Activated naive CD8-positive, alpha-beta T cell treated with anti-CD3 and anti-CD28 coated beads, Interleukin-2, amount 10 ng/mL, durations not matched to agents 7 days and 5 days (primary cell): ENCODE measurements around the gene ZNF627. TPM values are rescaled to one million over a fixed set of nuclear protein-coding genes. Genes with fewer than 3 reads are reported as not detected.

ENCODE experiments used
- ATAC-seq: fragments of 150-1000 bp; cut with Tn5 transposase; one replicate; pipeline ENCODE4 v1.10.0; 2021; ENCODE audit warnings: low read depth, moderate library complexity
- POLR2A ChIA-PET: fragments of 350-600 bp; sonication (Branson Sonifier 250); formaldehyde crosslinking; loops from one replicate; lab custom pipeline; 2021; ENCODE audit warnings: antibody characterized with exemption; lab: Charles Lee
- DNase-seq: peaks from one replicate; pipeline ENCODE4 v3.0.0; 2021
- H3K27ac Mint-ChIP-seq: one replicate; pipeline ENCODE4 v1.8.0; 2022; ENCODE audit warnings: mild to moderate bottlenecking, mixed read lengths
- H3K27me3 Mint-ChIP-seq: one replicate; pipeline ENCODE4 v1.8.0; 2022; ENCODE audit warnings: mild to moderate bottlenecking, moderate library complexity, mixed read lengths
- H3K36me3 Mint-ChIP-seq: one replicate; pipeline ENCODE4 v1.8.0; 2021; ENCODE audit warnings: mild to moderate bottlenecking, mixed read lengths
- H3K4me1 Mint-ChIP-seq: one replicate; pipeline ENCODE4 v1.8.0; 2021; ENCODE audit warnings: mixed read lengths
- H3K4me3 Mint-ChIP-seq: one replicate; pipeline ENCODE4 v1.8.0; 2022; ENCODE audit warnings: mild to moderate bottlenecking, moderate library complexity, mixed read lengths
- H3K9me3 Mint-ChIP-seq: one replicate; pipeline ENCODE4 v1.8.0; 2021; ENCODE audit warnings: mixed read lengths
- total RNA-seq, 2 experiments: library from RNA; stranded (reverse); gene quantifications; one replicate each; pipeline ENCODE4 v1.2.3, GENCODE V29; 2021

Gene ZNF627
- total RNA-seq, 2 experiments from 2014 or later, result 9.0 to 9.6 TPM

- Mint-ChIP-seq H3K9me3 (peaks cover 30% of the 10 kb centered on the region), H3K4me1 (no peaks in the 10 kb centered on the region), H3K4me3 (no peak overlapping the region), H3K27me3 (no peaks in the 10 kb centered on the region), H3K36me3 (peaks cover 52% of the 10 kb centered on the region), H3K27ac (no peak overlapping the region)
- DNase-seq (no peak), ATAC-seq (no peak)
- POLR2A ChIA-PET, result no interaction called here
These were observed 54.8 kb downstream of the ZNF627 start for GRCh38 chr19:11652056-11652455.

- Mint-ChIP-seq H3K36me3 (peaks cover 49% of the 10 kb centered on the region), H3K9me3 (peaks cover 30% of the 10 kb centered on the region), H3K4me1 (no peaks in the 10 kb centered on the region), H3K27me3 (no peaks in the 10 kb centered on the region), H3K27ac (no peak overlapping the region), H3K4me3 (no peak overlapping the region)
- ATAC-seq (no peak), DNase-seq (no peak)
- POLR2A ChIA-PET, result no interaction called here
These were observed 55.2 kb downstream of the ZNF627 start for GRCh38 chr19:11652492-11652891.

- DNase-seq, result no peak
- peaks cover 29% of the 10 kb centered on the region for H3K36me3 Mint-ChIP-seq
- H3K9me3 Mint-ChIP-seq, result peaks cover 26% of the 10 kb centered on the region
- no peak for ATAC-seq
- H3K4me3 Mint-ChIP-seq, result no peak overlapping the region
- no peaks in the 10 kb centered on the region for H3K27me3 Mint-ChIP-seq
- H3K27ac Mint-ChIP-seq, result no peak overlapping the region
- no peaks in the 10 kb centered on the region for H3K4me1 Mint-ChIP-seq
- POLR2A ChIA-PET, result no interaction called here
These were observed 59.3 kb downstream of the ZNF627 start for GRCh38 chr19:11656535-11656934.

- POLR2A ChIA-PET, result interaction anchor here (0.6 kb wide), 1 partner anchor 207 kb away, joined by 3 read pairs; no protein-coding TSS in a partner anchor
- H3K9me3 Mint-ChIP-seq, result peaks cover 20% of the 10 kb centered on the region
- ATAC-seq (no peak), DNase-seq (no peak)
- H3K4me3 Mint-ChIP-seq, result no peak overlapping the region
- no peaks in the 10 kb centered on the region for H3K4me1 Mint-ChIP-seq
- peaks cover 21% of the 10 kb centered on the region for H3K36me3 Mint-ChIP-seq
- no peaks in the 10 kb centered on the region for H3K27me3 Mint-ChIP-seq
- H3K27ac Mint-ChIP-seq, result no peak overlapping the region
These were observed 60.0 kb downstream of the ZNF627 start for GRCh38 chr19:11657307-11657706.

- no peak overlapping the region for H3K4me3 Mint-ChIP-seq
- peaks cover 8% of the 10 kb centered on the region for H3K36me3 Mint-ChIP-seq
- POLR2A ChIA-PET, result no interaction called here
- no peak overlapping the region for H3K27ac Mint-ChIP-seq
- H3K9me3 Mint-ChIP-seq, result peaks cover 9% of the 10 kb centered on the region
- no peaks in the 10 kb centered on the region for H3K4me1 Mint-ChIP-seq
- no peaks in the 10 kb centered on the region for H3K27me3 Mint-ChIP-seq
- ATAC-seq, result no peak
- DNase-seq, result no peak
These were observed 61.7 kb downstream of the ZNF627 start for GRCh38 chr19:11658970-11659369.

- DNase-seq, result no peak
- Mint-ChIP-seq H3K4me3 (no peak overlapping the region), H3K36me3 (peaks cover 7% of the 10 kb centered on the region), H3K27ac (no peak overlapping the region), H3K9me3 (peaks cover 8% of the 10 kb centered on the region), H3K4me1 (no peaks in the 10 kb centered on the region), H3K27me3 (no peaks in the 10 kb centered on the region)
- POLR2A ChIA-PET, result no interaction called here
- no peak for ATAC-seq
These were observed 62.3 kb downstream of the ZNF627 start for GRCh38 chr19:11659612-11660011.

- DNase-seq, result no peak
- Mint-ChIP-seq H3K27me3 (no peaks in the 10 kb centered on the region), H3K27ac (no peak overlapping the region), H3K9me3 (peaks cover 2% of the 10 kb centered on the region), H3K36me3 (no peaks in the 10 kb centered on the region), H3K4me3 (no peak overlapping the region), H3K4me1 (no peaks in the 10 kb centered on the region)
- no peak for ATAC-seq
- POLR2A ChIA-PET, result no interaction called here
These were observed 65.0 kb downstream of the ZNF627 start for GRCh38 chr19:11662278-11662677.

GRCh38 chr19:11663181-11663591, 65.9 kb downstream of the ZNF627 start:
- ATAC-seq (no peak), DNase-seq (no peak)
- Mint-ChIP-seq H3K27ac (no peak overlapping the region), H3K4me3 (no peak overlapping the region), H3K9me3 (no peaks in the 10 kb centered on the region), H3K36me3 (no peaks in the 10 kb centered on the region), H3K4me1 (no peaks in the 10 kb centered on the region), H3K27me3 (no peaks in the 10 kb centered on the region)
- POLR2A ChIA-PET, result no interaction called here

Other genes starting within 250 kb of the ZNF627 start
- gene PLPPR2, start 242.1 kb upstream of the ZNF627 start, total RNA-seq, result 1 to 10 TPM; 5.5 to 6.3 TPM
- gene SWSAP1, start 222.8 kb upstream of the ZNF627 start, total RNA-seq, result 1 to 10 TPM; 3.0 to 3.3 TPM
- gene EPOR, start 213.2 kb upstream of the ZNF627 start, total RNA-seq, result 1 to 10 TPM; 8.3 to 8.8 TPM
- not detected for gene RGL3, start 178.2 kb upstream of the ZNF627 start, total RNA-seq
- not detected for gene ODAD3, start 162.4 kb upstream of the ZNF627 start, total RNA-seq
- gene PRKCSH, start 161.8 kb upstream of the ZNF627 start, total RNA-seq, result 100 to 1,000 TPM; 297 to 310 TPM
- not detected for gene ELAVL3, start 116.4 kb upstream of the ZNF627 start, total RNA-seq
- gene ZNF653, start 91.6 kb upstream of the ZNF627 start, total RNA-seq, result 10 to 100 TPM; 21.1 to 21.8 TPM
- gene ECSIT, start 68.3 kb upstream of the ZNF627 start, total RNA-seq, result 10 to 100 TPM; 34.7 to 37.1 TPM
- gene CNN1, start 58.6 kb upstream of the ZNF627 start, total RNA-seq, result not detected
- gene ELOF1, start 38.3 kb upstream of the ZNF627 start, total RNA-seq, result 10 to 100 TPM; 47.0 to 49.0 TPM
- gene ACP5, start 19.8 kb upstream of the ZNF627 start, total RNA-seq, result 10 to 100 TPM; 32.0 to 35.0 TPM
- 1 to 10 TPM; 6.5 TPM for gene ZNF823, start 141.5 kb downstream of the ZNF627 start, total RNA-seq
- gene ZNF441, start 169.5 kb downstream of the ZNF627 start, total RNA-seq, result 10 to 100 TPM; 15.0 to 15.5 TPM
- 1 to 10 TPM; 3.1 to 3.6 TPM for gene ZNF491, start 201.0 kb downstream of the ZNF627 start, total RNA-seq
- gene ZNF440, start 216.8 kb downstream of the ZNF627 start, total RNA-seq, result 10 to 100 TPM; 16.5 to 17.5 TPM